NB4 (cell line): ENCODE data around the gene SH3D19.

ENCODE experiments used
- DNase-seq: peaks from one replicate; pipeline ENCODE4 v3.0.0; 2010; ENCODE audit warnings: low read depth
- H3K4me3 ChIP-seq: one replicate; pipeline ENCODE4 v1.5.1; 2011; ENCODE audit warnings: mild to moderate bottlenecking, low read depth, low read length, moderate library complexity
- CTCF ChIP-seq: IDR thresholded peaks from one replicate; pipeline ENCODE4 v1.5.1; 2012; ENCODE audit warnings: low read depth, low read length
- MAX ChIP-seq: IDR thresholded peaks from 2 replicates; pipeline ENCODE4 v1.6.1; 2011; ENCODE audit warnings: low read depth, low read length
- MYC ChIP-seq: IDR thresholded peaks from 2 replicates; pipeline ENCODE4 v1.6.1; 2011; ENCODE audit warnings: low read depth, low read length
- POLR2A ChIP-seq: IDR thresholded peaks from 2 replicates; pipeline ENCODE4 v1.6.1; 2011; ENCODE audit warnings: mild to moderate bottlenecking; ENCODE audit not compliant: insufficient read length; ENCODE audit errors: extremely low read depth

Gene SH3D19

GRCh38 chr4:151166636-151167035 is 158.8 kb downstream of the SH3D19 start:
- DNase-seq = no peak
- H3K4me3 ChIP-seq = no peak overlapping the region
- TF ChIP-seq POLR2A = no peak
- no peak for TF ChIP-seq MAX
- TF ChIP-seq MYC = no peak
- TF ChIP-seq CTCF = no peak

- TF ChIP-seq CTCF = no peak
- TF ChIP-seq MYC = no peak
- TF ChIP-seq POLR2A = no peak
- no peak for TF ChIP-seq MAX
- H3K4me3 ChIP-seq = no peak overlapping the region
- no peak for DNase-seq
These were observed 160.0 kb downstream of the SH3D19 start for GRCh38 chr4:151165205-151166000.

- TF ChIP-seq MYC = no peak
- no peak for TF ChIP-seq CTCF
- no peak for TF ChIP-seq MAX
- no peak for TF ChIP-seq POLR2A
- no peak for DNase-seq
These were observed 161.6 kb downstream of the SH3D19 start for GRCh38 chr4:151163855-151164254.

GRCh38 chr4:151158979-151159378 is 166.4 kb downstream of the SH3D19 start:
- H3K4me3 ChIP-seq = no peak overlapping the region
- DNase-seq = no peak
- TF ChIP-seq MYC (no peak), CTCF (no peak), MAX (no peak), POLR2A (no peak)

More at GRCh38 chr4:151163855-151164254, 161.6 kb downstream of the SH3D19 start:
- H3K4me3 ChIP-seq = no peak overlapping the region

GRCh38 chr4:151157543-151157942 is 167.9 kb downstream of the SH3D19 start:
- no peak for DNase-seq
- TF ChIP-seq MYC = no peak
- TF ChIP-seq MAX = no peak
- no peak for TF ChIP-seq CTCF
- no peak for TF ChIP-seq POLR2A
- H3K4me3 ChIP-seq = no peak overlapping the region
